KMS-11 (cell line): ENCODE results near the gene MCF2.

ENCODE experiments used
- H2AFZ ChIP-seq: fragments of 200-600 bp; sonication (generic); 2 replicates; pipeline ENCODE4 v1.6.1; 2016; ENCODE audit warnings: antibody characterized with exemption, mixed run types, low read depth
- H3K27ac ChIP-seq: fragments of 200-600 bp; sonication (generic); 2 replicates; pipeline ENCODE4 v1.6.1; 2016; ENCODE audit warnings: mild to moderate bottlenecking, mixed run types
- H3K27me3 ChIP-seq: fragments of 200-600 bp; sonication (generic); 2 replicates; pipeline ENCODE4 v1.6.1; 2017; ENCODE audit warnings: mild to moderate bottlenecking, low read depth, mixed run types, moderate library complexity; ENCODE audit not compliant: insufficient read depth
- H3K36me3 ChIP-seq: fragments of 200-600 bp; sonication (generic); 2 replicates; pipeline ENCODE4 v1.6.1; 2017; ENCODE audit warnings: mild to moderate bottlenecking, mixed run types; ENCODE audit not compliant: insufficient read depth
- H3K4me1 ChIP-seq: fragments of 200-600 bp; sonication (generic); 2 replicates; pipeline ENCODE4 v1.6.1; 2016; ENCODE audit warnings: mild to moderate bottlenecking, low read depth, mixed run types; ENCODE audit not compliant: poor library complexity, severe bottlenecking
- H3K4me2 ChIP-seq: fragments of 200-600 bp; sonication (generic); 2 replicates; pipeline ENCODE4 v1.7.0; 2016; ENCODE audit warnings: mild to moderate bottlenecking, mixed run types
- H3K4me3 ChIP-seq: fragments of 200-600 bp; sonication (generic); IDR thresholded peaks from 2 replicates; pipeline ENCODE4 v1.6.1; 2017; ENCODE audit warnings: low read depth, low read length, mixed read lengths; ENCODE audit not compliant: insufficient read depth
- H3K79me2 ChIP-seq: fragments of 200-600 bp; sonication (generic); 2 replicates; pipeline ENCODE4 v1.6.1; 2016; ENCODE audit warnings: low read depth, mixed run types; ENCODE audit not compliant: insufficient read depth
- H3K9ac ChIP-seq: fragments of 200-600 bp; sonication (generic); 2 replicates; pipeline ENCODE4 v1.6.1; 2016; ENCODE audit warnings: mild to moderate bottlenecking, mixed run types
- H4K20me1 ChIP-seq: fragments of 200-600 bp; sonication (generic); 2 replicates; pipeline ENCODE4 v1.6.1; 2016; ENCODE audit warnings: mild to moderate bottlenecking, mixed run types; ENCODE audit not compliant: insufficient read depth
- TF ChIP-seq, protein P1 (sequence below): fragments of 200-600 bp; sonication (generic); conservative IDR thresholded peaks from 2 replicates; pipeline ENCODE4 v1.6.1; 2017; ENCODE audit warnings: low read depth, mild to moderate bottlenecking, antibody characterized with exemption, low read length, moderate library complexity, mixed read lengths

The MCF2 gene

DNA sequence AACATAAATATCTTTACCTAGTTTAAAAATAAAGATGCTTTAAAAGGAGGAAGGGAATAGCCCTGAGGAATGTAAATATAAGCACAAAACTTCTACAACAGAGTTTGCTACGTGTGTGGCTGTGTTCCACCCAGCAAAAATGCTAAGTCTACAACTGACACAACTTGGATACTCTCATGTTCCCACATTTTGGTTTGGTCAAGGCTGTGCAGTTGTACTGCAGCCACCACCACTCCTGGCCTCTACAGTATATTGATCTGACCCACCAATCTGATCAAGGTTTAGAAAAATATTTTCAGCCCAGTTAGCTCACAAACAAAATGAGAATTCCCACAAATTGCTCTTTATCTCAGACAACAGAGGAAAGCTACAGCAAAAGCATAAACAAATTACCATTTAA is 165.3 kb downstream of the MCF2 start:
- no peaks in the 10 kb centered on the region for H3K79me2 ChIP-seq
- H3K4me1 ChIP-seq = no peaks in the 10 kb centered on the region
- no peak overlapping the region for H3K9ac ChIP-seq
- H2AFZ ChIP-seq = no peak overlapping the region
- H3K27ac ChIP-seq = no peak overlapping the region
- no peaks in the 10 kb centered on the region for H3K27me3 ChIP-seq
- H4K20me1 ChIP-seq = no peaks in the 10 kb centered on the region
- H3K4me2 ChIP-seq = no peak overlapping the region
- TF ChIP-seq, protein P1, sequence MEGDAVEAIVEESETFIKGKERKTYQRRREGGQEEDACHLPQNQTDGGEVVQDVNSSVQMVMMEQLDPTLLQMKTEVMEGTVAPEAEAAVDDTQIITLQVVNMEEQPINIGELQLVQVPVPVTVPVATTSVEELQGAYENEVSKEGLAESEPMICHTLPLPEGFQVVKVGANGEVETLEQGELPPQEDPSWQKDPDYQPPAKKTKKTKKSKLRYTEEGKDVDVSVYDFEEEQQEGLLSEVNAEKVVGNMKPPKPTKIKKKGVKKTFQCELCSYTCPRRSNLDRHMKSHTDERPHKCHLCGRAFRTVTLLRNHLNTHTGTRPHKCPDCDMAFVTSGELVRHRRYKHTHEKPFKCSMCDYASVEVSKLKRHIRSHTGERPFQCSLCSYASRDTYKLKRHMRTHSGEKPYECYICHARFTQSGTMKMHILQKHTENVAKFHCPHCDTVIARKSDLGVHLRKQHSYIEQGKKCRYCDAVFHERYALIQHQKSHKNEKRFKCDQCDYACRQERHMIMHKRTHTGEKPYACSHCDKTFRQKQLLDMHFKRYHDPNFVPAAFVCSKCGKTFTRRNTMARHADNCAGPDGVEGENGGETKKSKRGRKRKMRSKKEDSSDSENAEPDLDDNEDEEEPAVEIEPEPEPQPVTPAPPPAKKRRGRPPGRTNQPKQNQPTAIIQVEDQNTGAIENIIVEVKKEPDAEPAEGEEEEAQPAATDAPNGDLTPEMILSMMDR = no peak
- H3K36me3 ChIP-seq = no peaks in the 10 kb centered on the region
- no peak overlapping the region for H3K4me3 ChIP-seq

DNA sequence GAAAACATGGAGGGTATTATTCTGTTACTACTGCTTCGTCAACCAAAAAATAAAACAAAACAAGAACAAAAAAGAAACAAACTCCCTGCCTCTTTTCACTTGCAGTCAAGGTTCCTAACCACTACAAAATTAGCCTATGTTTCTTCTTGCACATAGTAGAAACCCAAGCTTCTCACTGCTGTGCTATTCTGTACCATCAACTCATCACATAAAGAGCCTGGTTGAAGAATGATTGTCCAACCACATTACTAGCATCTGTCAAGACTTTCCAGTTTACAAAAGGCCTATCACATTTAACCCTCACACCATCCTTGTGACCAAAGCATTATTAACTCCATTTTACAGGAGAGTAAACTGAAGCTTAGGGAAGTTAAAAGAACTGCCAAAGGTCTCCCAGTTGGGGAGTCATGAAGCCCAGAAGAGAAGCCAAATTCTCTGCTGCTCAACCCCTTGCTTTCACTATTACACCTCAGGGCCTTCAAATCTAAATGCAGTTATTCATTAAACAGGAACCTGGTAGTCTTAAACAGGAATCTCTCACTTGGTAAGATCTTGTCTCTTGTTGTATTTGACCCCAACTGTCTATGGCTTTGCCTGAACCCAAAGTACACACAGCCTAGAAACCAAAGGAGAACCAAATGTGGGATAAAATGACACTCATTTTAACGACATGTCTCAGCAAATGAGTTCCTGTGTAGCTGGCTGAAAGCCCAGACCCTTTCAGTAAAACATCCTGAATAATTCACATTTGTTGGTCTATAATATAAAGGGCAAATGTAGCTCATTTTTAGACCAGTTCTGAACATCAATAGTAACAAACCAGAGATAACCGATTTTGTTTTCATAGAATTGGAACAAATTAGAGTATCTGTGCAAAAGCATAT is 168.8 kb downstream of the MCF2 start:
- no peak overlapping the region for H3K27ac ChIP-seq
- no peak overlapping the region for H3K4me2 ChIP-seq
- H3K79me2 ChIP-seq = no peaks in the 10 kb centered on the region
- TF ChIP-seq, protein P1 = no peak
- H3K27me3 ChIP-seq = no peaks in the 10 kb centered on the region
- no peak overlapping the region for H3K9ac ChIP-seq
- H3K36me3 ChIP-seq = no peaks in the 10 kb centered on the region
- H2AFZ ChIP-seq = no peak overlapping the region
- no peaks in the 10 kb centered on the region for H3K4me1 ChIP-seq
- H4K20me1 ChIP-seq = no peaks in the 10 kb centered on the region
- no peak overlapping the region for H3K4me3 ChIP-seq

DNA sequence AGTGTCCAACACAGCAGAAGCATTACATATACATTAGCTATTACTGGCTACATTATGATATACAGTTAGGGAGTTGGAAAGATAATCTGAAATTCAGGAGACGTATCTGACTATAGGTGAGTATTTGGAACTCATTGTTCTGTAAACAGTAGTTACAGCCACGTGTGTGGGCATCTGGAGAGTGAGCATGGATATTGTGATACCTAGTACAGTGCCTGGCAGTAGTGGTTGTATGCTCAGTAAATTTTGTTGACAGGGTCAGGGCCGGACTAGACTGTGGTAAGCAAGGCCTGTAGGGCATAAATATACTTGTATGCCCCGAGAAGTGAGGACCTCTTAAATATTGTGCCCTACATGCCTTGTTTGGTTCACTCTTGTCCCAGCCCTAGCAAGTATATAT is 174.5 kb downstream of the MCF2 start:
- Histone ChIP-seq H3K27me3 (no peaks in the 10 kb centered on the region), H3K4me1 (no peaks in the 10 kb centered on the region), H3K79me2 (no peaks in the 10 kb centered on the region), H3K4me2 (no peak overlapping the region), H3K4me3 (no peak overlapping the region), H3K36me3 (no peaks in the 10 kb centered on the region), H3K9ac (no peak overlapping the region), H2AFZ (no peak overlapping the region), H4K20me1 (no peaks in the 10 kb centered on the region), H3K27ac (no peak overlapping the region)
- TF ChIP-seq, protein P1 = no peak

DNA sequence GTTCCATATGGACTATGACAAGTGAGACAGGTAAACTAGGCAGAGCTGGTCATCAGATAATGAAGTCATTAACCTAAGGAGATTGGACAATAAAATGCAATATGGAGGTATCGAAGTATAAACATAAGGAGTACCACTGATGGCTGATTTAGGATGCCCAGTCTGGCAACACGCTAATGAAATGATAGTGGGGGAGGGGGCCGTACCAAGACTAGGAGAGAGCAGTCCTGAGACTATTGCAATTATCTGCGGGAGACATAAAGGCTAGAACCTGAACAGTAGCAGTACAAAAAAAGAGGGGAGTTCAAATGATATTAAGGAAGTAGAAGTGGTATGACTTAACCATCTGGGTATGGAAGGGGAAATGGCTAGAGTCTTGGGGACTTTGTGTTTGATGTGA is 175.1 kb downstream of the MCF2 start:
- Histone ChIP-seq H3K27ac (no peak overlapping the region), H3K36me3 (no peaks in the 10 kb centered on the region), H3K27me3 (no peaks in the 10 kb centered on the region), H3K9ac (no peak overlapping the region), H3K79me2 (no peaks in the 10 kb centered on the region), H3K4me3 (no peak overlapping the region), H3K4me2 (no peak overlapping the region), H2AFZ (no peak overlapping the region), H4K20me1 (no peaks in the 10 kb centered on the region), H3K4me1 (no peaks in the 10 kb centered on the region)
- TF ChIP-seq, protein P1 = no peak
